ENCODE data around the gene NPW.
"Not testable (repeated sequence)": the region's sequence is repeated elsewhere in the genome, so short reads cannot be mapped to it uniquely, and the experiment has no call there.

The NPW gene

GRCh38 chr16:2023092-2024031 is 3.8 kb downstream of the NPW start:
- peak; percentile 92 for DNase-seq (ENCODE audit: low spot score)

- DNase-seq (ENCODE audit: low spot score), result no peak
Observed at GRCh38 chr16:2024032-2024420, 4.4 kb downstream of the NPW start.

- no peak for DNase-seq (ENCODE audit: low spot score)
Observed at GRCh38 chr16:2025251-2025650, 5.7 kb downstream of the NPW start.

GRCh38 chr16:2025878-2026460 is 6.4 kb downstream of the NPW start:
- no peak for DNase-seq (ENCODE audit: low spot score)

- DNase-seq (ENCODE audit: low spot score), result no peak
Observed at GRCh38 chr16:2026461-2027023, 7.0 kb downstream of the NPW start, which contains the start of gene NHERF2. Gene NHERF2, plus strand, starts transcription at chr16:2026902. Its CDS starts 104 bp downstream, at chr16:2027006.

GRCh38 chr16:2027024-2028010 is 7.7 kb downstream of the NPW start:
- no peak for DNase-seq (ENCODE audit: low spot score)

GRCh38 chr16:2028146-2028545 is 8.6 kb downstream of the NPW start:
- DNase-seq (ENCODE audit: low spot score), result no peak

GRCh38 chr16:2028620-2029220 is 9.1 kb downstream of the NPW start:
- no peak for DNase-seq (ENCODE audit: low spot score)

- no peak for DNase-seq (ENCODE audit: low spot score)
Observed at GRCh38 chr16:2029350-2029749, 9.8 kb downstream of the NPW start.

- DNase-seq (ENCODE audit: low spot score), result no peak
Observed at GRCh38 chr16:2030036-2030435, 10.5 kb downstream of the NPW start.

- DNase-seq (ENCODE audit: low spot score), result no peak
Observed at GRCh38 chr16:2031081-2031577, 11.5 kb downstream of the NPW start.

- DNase-seq (ENCODE audit: low spot score), result no peak
Observed at GRCh38 chr16:2032285-2033056, 12.9 kb downstream of the NPW start.

- no peak for DNase-seq (ENCODE audit: low spot score)
Observed at GRCh38 chr16:2033057-2033908, 13.7 kb downstream of the NPW start.

GRCh38 chr16:2033909-2034695 is 14.5 kb downstream of the NPW start:
- not testable (repeated sequence) for DNase-seq (ENCODE audit: low spot score)

- no peak for DNase-seq (ENCODE audit: low spot score)
Observed at GRCh38 chr16:2034696-2035430, 15.3 kb downstream of the NPW start.

GRCh38 chr16:2035431-2036199 is 16.0 kb downstream of the NPW start:
- DNase-seq (ENCODE audit: low spot score), result no peak
